Right lobe of liver (tissue), 4 donors: ENCODE results near the gene BLOC1S2.

Source experiments
- POLR2A ChIP-seq: fragments of 450-650 bp; IDR thresholded peaks from one replicate; pipeline ENCODE4 v1.6.1; 2017; ENCODE audit warnings: antibody characterized with exemption, mild to moderate bottlenecking
- TF ChIP-seq, protein P1 (sequence below), 4 donors: fragments of 200-600 bp in 3 of 4; fragments of 450-650 bp in 1 of 4; IDR thresholded peaks; one replicate each; pipeline versions ENCODE4 v1.5.1 to v1.8.0; 2016 to 2022; ENCODE audit warnings: antibody characterized with exemption in 4 of 4, mild to moderate bottlenecking in 2 of 4
- donor health status: DM: no; HTN: no; CAD: no.
- donor health status: DM: no; HTN: no; CAD: no.
- donor health status: DM: no; HTN: yes; CAD: no.

DNA sequence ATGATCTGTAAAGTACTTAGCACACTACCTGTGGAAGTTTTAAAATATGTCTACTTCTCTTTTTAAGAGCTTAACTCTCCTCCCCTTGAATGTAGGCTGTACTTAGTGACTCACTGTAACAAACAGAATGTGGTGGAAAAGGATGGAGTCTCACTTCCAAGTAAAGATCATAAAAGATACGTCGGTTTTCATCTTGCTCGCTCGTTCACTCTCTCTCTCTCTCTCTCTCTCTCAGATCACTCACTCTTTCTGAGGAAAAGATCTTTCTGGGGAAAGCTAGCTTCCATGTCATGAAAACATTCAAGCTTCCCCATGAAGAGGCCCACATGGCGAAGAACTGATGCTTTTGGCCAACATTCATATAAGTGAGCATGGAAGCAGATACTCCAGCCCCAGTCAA is 62.6 kb downstream of the BLOC1S2 start:
- TF ChIP-seq, protein P1, sequence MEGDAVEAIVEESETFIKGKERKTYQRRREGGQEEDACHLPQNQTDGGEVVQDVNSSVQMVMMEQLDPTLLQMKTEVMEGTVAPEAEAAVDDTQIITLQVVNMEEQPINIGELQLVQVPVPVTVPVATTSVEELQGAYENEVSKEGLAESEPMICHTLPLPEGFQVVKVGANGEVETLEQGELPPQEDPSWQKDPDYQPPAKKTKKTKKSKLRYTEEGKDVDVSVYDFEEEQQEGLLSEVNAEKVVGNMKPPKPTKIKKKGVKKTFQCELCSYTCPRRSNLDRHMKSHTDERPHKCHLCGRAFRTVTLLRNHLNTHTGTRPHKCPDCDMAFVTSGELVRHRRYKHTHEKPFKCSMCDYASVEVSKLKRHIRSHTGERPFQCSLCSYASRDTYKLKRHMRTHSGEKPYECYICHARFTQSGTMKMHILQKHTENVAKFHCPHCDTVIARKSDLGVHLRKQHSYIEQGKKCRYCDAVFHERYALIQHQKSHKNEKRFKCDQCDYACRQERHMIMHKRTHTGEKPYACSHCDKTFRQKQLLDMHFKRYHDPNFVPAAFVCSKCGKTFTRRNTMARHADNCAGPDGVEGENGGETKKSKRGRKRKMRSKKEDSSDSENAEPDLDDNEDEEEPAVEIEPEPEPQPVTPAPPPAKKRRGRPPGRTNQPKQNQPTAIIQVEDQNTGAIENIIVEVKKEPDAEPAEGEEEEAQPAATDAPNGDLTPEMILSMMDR (IDR thresholded peaks at IDR 0.05): no peak
- TF ChIP-seq POLR2A: no peak
